HG03196 (cell line): Measurements from ENCODE around the gene NSUN7.
"Not testable (repeated sequence)": the region's sequence is repeated elsewhere in the genome, so short reads cannot be mapped to it uniquely, and the experiment has no call there.

Source experiments
- ATAC-seq: cut with Tn5 transposase; IDR thresholded peaks from one replicate; pipeline ENCODE4 v1.9.1; 2021; ENCODE audit not compliant: unreplicated experiment

Gene NSUN7

GRCh38 chr4:40812386-40812785 is 62.6 kb downstream of the NSUN7 start:
- no peak for ATAC-seq

- ATAC-seq: no peak
Measured at GRCh38 chr4:40812856-40813255, 63.1 kb downstream of the NSUN7 start.

- ATAC-seq: not testable (repeated sequence)
Measured at GRCh38 chr4:40817157-40817556, 67.4 kb downstream of the NSUN7 start.

DNA sequence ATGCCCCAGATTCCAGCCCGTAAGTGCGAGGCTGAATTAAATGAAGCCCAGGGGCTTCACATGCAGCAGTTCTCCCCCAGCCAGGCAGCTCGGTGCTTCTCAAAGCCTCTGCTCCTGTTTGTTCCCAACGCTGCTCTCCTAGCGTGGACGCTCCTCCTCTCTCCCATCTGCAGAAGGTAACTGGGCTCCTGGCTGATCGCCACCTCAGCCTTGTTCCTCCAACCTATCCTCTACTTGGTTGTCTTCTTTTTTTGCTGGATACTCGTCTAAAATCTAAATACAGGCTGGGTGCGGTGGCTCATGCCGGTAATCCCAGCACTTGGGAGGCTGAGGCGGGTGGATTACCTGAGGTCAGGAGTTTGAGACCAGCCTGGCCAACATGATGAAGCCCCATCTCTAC is 70.3 kb downstream of the NSUN7 start:
- ATAC-seq: no peak

DNA sequence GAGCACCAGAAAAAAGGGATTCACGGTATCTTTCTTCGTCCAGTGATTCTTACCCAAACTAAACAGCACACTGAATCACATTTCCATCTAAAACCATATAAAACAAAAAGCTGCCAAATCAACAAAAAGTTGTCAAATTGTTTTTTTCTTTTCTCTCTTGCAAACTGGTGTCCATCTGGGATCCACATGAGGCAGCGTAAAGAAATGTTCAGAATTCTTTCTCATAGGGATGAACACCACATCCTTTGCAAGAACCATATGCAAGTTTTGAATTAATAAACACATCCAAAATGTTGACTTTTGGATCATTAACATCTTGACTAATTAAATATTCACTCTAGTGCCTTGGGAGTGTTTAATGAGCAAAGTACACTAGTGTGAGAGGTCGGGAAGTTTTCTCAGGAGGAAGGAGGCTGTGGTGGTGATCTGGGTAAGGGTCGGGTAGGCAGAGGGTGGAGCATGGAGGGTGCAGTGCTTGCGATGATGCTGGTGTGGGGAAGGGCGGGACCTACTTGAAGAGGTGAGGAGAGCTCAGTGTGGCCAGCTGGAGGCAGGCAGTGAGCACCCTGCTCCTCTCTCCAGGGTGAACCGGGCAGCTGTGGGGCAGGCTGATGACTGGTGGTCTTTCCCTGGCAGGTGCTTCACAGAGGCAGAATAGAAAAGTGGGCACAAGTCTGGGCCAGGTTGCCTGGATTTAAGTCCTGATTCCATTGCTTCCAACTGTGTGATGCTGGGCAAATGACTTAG is 72.8 kb downstream of the NSUN7 start:
- no peak for ATAC-seq

GRCh38 chr4:40825014-40825838 is 75.5 kb downstream of the NSUN7 start:
- ATAC-seq: no peak

DNA sequence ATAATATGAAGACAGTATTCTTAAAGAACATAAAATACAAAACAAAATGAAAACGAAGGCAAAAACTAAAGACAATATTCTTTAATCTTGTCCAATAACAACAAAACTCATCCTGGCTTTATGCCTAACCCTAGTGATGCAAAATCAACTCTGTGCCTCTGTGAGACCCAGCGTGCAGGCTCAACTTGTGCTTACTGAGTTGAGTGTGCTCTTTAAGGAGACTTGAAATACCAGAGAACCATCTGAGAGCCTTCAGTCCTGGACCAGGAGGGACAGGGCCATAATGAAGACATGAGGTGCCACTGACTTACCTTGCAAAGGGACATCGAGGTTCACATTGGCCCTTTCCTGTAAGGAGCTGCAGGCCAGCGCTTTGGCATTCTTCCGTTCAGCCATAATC is 77.1 kb downstream of the NSUN7 start:
- ATAC-seq: no peak

DNA sequence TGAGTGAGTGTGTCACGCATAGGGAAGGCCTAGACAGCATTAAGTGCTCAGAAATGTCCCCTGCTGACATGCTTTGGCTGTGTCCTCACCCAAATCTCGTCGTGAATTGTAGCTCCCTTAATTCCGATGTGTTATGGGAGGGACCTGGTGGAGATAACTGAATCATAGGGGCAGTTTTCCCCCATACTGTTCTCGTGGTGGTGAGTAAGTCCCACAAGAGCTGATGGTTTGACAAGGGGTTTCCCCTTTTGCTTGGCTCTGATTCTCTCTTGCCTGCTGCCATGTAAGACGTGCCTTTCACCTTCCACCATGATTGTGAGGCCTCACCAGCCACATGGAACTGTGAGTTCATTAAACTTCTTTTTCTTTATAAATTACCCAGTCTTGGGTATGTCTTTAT is 78.0 kb downstream of the NSUN7 start:
- no peak for ATAC-seq

- ATAC-seq: no peak
Measured at GRCh38 chr4:40828661-40829060, 78.9 kb downstream of the NSUN7 start.

- no peak for ATAC-seq
Measured at GRCh38 chr4:40829586-40829985, 79.8 kb downstream of the NSUN7 start.

DNA sequence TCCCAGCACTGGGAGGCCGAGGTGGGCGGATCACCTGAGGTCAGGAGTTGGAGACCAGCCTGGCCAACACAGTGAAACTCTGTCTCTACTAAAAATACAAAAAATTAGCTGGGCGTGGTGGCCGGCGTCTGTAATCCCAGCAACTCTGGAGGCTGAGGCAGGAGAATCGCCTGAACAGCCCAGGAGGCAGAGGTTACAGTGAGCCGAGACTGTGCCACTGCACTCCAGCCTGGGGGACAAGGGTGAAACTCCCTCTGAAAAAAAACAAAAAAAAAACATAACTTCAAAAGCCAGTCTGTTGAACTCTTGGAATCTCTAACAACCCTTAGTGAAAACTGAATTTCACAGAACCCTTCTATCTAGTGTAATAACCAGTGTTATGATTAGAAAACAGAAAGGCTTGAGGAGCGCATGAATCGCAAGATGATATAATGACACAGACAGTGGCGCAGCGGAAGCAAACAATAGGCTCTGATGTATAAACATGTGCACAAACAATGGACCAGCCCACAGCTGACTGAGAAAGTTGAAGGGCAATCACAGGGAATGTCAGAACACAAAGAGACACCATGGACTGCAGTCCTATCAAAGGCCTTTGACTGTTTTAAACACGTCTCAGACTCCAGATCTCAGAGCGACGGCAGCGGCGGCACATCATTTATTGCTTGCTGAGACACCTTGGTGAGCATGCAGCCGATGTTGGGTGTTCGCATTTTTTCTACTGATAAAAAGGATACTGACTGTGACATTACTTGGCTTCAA is 81.6 kb downstream of the NSUN7 start:
- no peak for ATAC-seq

GRCh38 chr4:40832175-40832574 is 82.4 kb downstream of the NSUN7 start:
- no peak for ATAC-seq

GRCh38 chr4:40833212-40833611 is 83.5 kb downstream of the NSUN7 start:
- ATAC-seq: no peak

DNA sequence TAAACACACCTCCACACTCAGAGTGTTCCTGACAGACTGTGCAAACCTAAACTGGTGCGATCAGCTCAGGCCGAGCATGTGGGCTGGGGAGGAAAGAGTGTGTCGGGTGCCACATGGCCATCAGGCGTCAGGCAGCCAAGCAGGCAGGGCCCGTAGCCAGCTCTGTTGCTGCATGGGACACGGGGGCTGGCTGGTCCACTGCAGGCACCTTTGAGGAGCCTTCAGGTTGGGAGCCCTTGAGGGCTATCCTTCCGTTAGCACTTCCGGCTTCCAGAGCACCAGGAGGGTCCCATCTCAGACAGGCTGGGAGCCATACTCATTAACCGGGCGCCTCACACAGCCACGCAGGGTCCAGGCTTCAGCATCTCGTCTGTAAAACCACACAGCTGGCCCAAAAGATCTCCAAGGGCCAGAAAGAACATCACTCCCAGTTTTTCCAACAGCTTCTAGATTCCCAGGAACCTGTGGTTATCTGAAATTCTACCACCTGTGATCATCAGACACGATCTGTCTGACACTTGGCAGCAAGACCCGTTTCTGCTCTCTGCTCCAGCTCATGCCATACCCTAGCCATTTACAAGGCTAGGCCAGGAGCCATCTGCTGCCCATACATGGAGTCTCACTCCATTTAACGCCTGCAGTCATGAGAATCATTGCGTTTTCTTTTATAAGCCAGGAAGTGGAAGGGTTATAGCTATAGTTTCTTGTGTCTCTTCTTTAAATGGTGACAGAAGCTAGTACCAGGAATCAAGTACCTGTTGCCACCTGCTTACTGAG is 87.5 kb downstream of the NSUN7 start:
- ATAC-seq: no peak

- ATAC-seq: no peak
Measured at GRCh38 chr4:40838742-40839141, 89.0 kb downstream of the NSUN7 start.

DNA sequence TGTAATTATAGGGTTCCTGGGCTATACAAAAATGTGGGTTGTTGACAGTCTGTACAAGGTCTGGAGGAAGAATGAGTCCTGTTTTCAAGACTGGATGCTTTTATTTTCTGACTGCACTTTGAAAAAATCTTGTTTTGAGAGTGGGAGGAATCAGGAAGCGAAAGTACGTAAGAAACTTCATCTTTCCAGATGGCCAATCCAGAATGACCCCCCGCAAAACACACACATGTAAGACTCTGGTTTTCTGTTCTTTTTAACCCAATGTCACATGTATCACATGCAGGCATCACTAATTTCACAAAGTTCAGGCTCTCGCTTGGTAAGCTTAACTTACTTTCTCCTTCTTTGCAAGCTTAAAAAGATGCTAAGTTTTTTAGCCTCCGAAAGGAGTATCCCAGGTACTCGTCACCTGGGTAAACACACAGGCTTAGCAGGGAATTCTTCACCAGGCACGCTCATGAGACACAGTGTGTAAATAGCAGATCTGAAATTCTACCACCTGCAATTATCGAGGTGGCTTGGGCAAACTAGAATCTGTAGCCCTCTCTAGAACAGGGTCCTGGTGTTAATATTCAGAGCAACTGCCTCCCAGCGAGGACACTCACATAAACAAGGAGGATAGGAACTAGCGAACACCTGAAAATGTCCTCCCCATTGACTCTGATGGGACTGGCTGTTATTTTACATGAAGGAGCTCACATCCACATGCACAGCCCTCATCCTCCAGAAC is 90.7 kb downstream of the NSUN7 start:
- ATAC-seq: peak; percentile 9

GRCh38 chr4:40840985-40841571 is 91.3 kb downstream of the NSUN7 start:
- peak; percentile 55 for ATAC-seq

DNA sequence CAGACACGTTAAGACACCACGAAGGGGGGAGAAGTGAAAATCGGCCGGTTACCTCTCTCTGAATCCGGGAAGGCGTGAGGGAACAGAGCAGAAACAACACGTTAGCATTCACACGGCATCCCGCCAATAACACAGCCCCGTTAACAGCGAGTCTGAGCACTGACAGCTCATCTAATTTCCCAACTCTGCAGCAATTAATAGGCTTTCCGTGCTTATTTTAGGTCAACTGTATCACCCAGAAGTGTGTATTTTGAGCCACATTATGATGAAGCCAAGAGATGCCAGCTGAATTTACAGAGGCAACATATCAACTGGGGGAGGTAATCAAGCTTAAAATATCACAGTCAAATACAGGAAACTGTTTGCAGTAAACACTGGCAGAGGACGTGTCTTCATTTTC is 92.6 kb downstream of the NSUN7 start:
- no peak for ATAC-seq

- no peak for ATAC-seq
Measured at GRCh38 chr4:40842725-40843423, 93.1 kb downstream of the NSUN7 start.
